GM12873 (cell line): Measurements from ENCODE around the gene RFX8.

Source experiments
- CTCF ChIP-seq: IDR thresholded peaks from 2 replicates; pipeline ENCODE4 v1.5.1; 2012; ENCODE audit warnings: low read depth, mild to moderate bottlenecking, moderate library complexity, low read length, control low read depth; ENCODE audit not compliant: insufficient read depth; ENCODE audit errors: missing control alignments

Gene RFX8

GRCh38 chr2:101374821-101375561, 99.9 kb downstream of the RFX8 start:
- TF ChIP-seq CTCF, result no peak

GRCh38 chr2:101372792-101373191, 102.1 kb downstream of the RFX8 start:
- TF ChIP-seq CTCF, result no peak

- no peak for TF ChIP-seq CTCF
These were observed 103.3 kb downstream of the RFX8 start for GRCh38 chr2:101371636-101372035.

GRCh38 chr2:101369100-101369499, 105.8 kb downstream of the RFX8 start:
- TF ChIP-seq CTCF, result no peak

- TF ChIP-seq CTCF, result no peak
These were observed 106.5 kb downstream of the RFX8 start for GRCh38 chr2:101368376-101368775.

GRCh38 chr2:101367508-101367907, 107.4 kb downstream of the RFX8 start:
- no peak for TF ChIP-seq CTCF

GRCh38 chr2:101364878-101365277, 110.0 kb downstream of the RFX8 start:
- no peak for TF ChIP-seq CTCF
